ENCODE results near the gene ZNF648.

The ZNF648 gene

DNA sequence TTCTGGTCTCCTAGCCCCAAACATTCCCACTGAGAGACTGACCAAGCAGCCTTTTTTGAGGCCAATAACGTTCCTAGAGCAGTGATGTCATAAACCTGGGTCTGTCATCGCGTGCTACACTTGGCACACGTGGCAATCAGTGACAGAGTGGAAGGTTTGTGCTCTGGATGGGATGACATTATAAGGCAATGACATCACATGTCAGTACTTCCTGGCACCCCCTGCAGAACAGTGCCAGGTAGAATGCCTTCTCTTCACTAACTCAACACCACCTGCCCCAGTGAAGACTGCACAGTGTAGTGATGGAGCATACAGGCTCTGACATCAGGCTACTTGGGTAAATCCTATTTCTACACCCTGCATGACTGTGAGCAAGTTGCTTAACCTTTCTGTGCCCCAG, 5.4 kb upstream of the ZNF648 start:
- TF ChIP-seq SIN3A (IDR thresholded peaks at IDR 0.05; ENCODE audit: borderline replicate concordance, insufficient read depth, low read length) (no peak), FOXP2 (optimal IDR thresholded peaks at IDR 0.05; ENCODE audit: borderline replicate concordance, extremely low read depth, extremely low read length, insufficient read depth) (no peak)
- TF ChIP-seq, protein P1, sequence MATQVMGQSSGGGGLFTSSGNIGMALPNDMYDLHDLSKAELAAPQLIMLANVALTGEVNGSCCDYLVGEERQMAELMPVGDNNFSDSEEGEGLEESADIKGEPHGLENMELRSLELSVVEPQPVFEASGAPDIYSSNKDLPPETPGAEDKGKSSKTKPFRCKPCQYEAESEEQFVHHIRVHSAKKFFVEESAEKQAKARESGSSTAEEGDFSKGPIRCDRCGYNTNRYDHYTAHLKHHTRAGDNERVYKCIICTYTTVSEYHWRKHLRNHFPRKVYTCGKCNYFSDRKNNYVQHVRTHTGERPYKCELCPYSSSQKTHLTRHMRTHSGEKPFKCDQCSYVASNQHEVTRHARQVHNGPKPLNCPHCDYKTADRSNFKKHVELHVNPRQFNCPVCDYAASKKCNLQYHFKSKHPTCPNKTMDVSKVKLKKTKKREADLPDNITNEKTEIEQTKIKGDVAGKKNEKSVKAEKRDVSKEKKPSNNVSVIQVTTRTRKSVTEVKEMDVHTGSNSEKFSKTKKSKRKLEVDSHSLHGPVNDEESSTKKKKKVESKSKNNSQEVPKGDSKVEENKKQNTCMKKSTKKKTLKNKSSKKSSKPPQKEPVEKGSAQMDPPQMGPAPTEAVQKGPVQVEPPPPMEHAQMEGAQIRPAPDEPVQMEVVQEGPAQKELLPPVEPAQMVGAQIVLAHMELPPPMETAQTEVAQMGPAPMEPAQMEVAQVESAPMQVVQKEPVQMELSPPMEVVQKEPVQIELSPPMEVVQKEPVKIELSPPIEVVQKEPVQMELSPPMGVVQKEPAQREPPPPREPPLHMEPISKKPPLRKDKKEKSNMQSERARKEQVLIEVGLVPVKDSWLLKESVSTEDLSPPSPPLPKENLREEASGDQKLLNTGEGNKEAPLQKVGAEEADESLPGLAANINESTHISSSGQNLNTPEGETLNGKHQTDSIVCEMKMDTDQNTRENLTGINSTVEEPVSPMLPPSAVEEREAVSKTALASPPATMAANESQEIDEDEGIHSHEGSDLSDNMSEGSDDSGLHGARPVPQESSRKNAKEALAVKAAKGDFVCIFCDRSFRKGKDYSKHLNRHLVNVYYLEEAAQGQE (IDR thresholded peaks at IDR 0.05; ENCODE audit: insufficient read depth in 1 of 2, low read depth in 2 of 2, low read length in 2 of 2): no peak

GRCh38 chr1:182065126-182065845, 3.8 kb upstream of the ZNF648 start:
- TF ChIP-seq SIN3A (IDR thresholded peaks at IDR 0.05; ENCODE audit: borderline replicate concordance, insufficient read depth, low read length) (no peak), POLR2AphosphoS5 (IDR thresholded peaks at IDR 0.05; ENCODE audit: low read depth, low read length) (no peak), FOXP2 (optimal IDR thresholded peaks at IDR 0.05; ENCODE audit: borderline replicate concordance, extremely low read depth, extremely low read length, insufficient read depth) (no peak), TAF1 (IDR thresholded peaks at IDR 0.05; ENCODE audit: borderline replicate concordance, insufficient read depth, low read length) (no peak)
- TF ChIP-seq, protein P1 (IDR thresholded peaks at IDR 0.05; ENCODE audit: insufficient read depth in 1 of 2, low read depth in 2 of 2, low read length in 2 of 2): no peak

- TF ChIP-seq FOXP2 (optimal IDR thresholded peaks at IDR 0.05; ENCODE audit: borderline replicate concordance, extremely low read depth, extremely low read length, insufficient read depth) (no peak), TAF1 (IDR thresholded peaks at IDR 0.05; ENCODE audit: borderline replicate concordance, insufficient read depth, low read length) (no peak), SIN3A (IDR thresholded peaks at IDR 0.05; ENCODE audit: borderline replicate concordance, insufficient read depth, low read length) (no peak), POLR2AphosphoS5 (IDR thresholded peaks at IDR 0.05; ENCODE audit: low read depth, low read length) (no peak)
- TF ChIP-seq, protein P1 (IDR thresholded peaks at IDR 0.05; ENCODE audit: insufficient read depth in 1 of 2, low read depth in 2 of 2, low read length in 2 of 2): no peak
Observed at GRCh38 chr1:182064611-182065010, 3.1 kb upstream of the ZNF648 start.

DNA sequence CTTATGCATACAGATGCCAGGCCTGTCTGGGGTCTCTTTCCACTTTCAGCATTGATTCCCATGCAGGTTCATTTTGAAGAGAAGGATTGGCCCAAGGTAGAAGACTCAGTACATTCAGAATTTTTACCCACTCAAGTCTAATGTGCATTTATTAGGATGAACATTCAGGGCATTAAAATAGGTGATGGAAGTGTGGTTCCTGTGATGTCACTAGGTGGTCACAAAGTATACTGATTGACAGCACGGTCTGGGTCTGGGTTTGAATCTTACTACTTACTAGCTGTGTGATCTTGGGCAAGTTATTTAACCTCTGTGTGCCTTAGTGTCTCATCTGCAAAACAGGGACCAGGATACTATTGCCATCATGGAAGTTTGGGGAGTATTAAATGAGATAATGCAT, 711 bp upstream of the ZNF648 start:
- TF ChIP-seq POLR2AphosphoS5 (IDR thresholded peaks at IDR 0.05; ENCODE audit: low read depth, low read length): no peak
- TF ChIP-seq TAF1 (IDR thresholded peaks at IDR 0.05; ENCODE audit: borderline replicate concordance, insufficient read depth, low read length): no peak
- TF ChIP-seq FOXP2 (optimal IDR thresholded peaks at IDR 0.05; ENCODE audit: borderline replicate concordance, extremely low read depth, extremely low read length, insufficient read depth): no peak
- TF ChIP-seq SIN3A (IDR thresholded peaks at IDR 0.05; ENCODE audit: borderline replicate concordance, insufficient read depth, low read length): no peak
- TF ChIP-seq, protein P1 (IDR thresholded peaks at IDR 0.05; ENCODE audit: insufficient read depth in 1 of 2, low read depth in 2 of 2, low read length in 2 of 2): no peak

Measured in PFSK-1 (cell line).